ENCODE results near the gene DISC1. TPM values are rescaled to one million over a fixed set of nuclear protein-coding genes. Genes with fewer than 3 reads are reported as not detected.

The DISC1 gene
- total and polyA plus RNA-seq, 2 of the 13 experiments (the other 11 are each of a cell fraction or from before 2014, with no cell fraction given) = 4.2 to 4.6 TPM

- TF ChIP-seq, protein P1, sequence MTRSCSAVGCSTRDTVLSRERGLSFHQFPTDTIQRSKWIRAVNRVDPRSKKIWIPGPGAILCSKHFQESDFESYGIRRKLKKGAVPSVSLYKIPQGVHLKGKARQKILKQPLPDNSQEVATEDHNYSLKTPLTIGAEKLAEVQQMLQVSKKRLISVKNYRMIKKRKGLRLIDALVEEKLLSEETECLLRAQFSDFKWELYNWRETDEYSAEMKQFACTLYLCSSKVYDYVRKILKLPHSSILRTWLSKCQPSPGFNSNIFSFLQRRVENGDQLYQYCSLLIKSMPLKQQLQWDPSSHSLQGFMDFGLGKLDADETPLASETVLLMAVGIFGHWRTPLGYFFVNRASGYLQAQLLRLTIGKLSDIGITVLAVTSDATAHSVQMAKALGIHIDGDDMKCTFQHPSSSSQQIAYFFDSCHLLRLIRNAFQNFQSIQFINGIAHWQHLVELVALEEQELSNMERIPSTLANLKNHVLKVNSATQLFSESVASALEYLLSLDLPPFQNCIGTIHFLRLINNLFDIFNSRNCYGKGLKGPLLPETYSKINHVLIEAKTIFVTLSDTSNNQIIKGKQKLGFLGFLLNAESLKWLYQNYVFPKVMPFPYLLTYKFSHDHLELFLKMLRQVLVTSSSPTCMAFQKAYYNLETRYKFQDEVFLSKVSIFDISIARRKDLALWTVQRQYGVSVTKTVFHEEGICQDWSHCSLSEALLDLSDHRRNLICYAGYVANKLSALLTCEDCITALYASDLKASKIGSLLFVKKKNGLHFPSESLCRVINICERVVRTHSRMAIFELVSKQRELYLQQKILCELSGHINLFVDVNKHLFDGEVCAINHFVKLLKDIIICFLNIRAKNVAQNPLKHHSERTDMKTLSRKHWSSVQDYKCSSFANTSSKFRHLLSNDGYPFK (CRISPR knock-in tag; IDR thresholded peaks at IDR 0.05; ENCODE audit: borderline replicate concordance) = no peak
- TF ChIP-seq GATA4 (IDR thresholded peaks at IDR 0.05; ENCODE audit: borderline replicate concordance, low read depth) (no peak), DBP (CRISPR knock-in tag; IDR thresholded peaks at IDR 0.05; ENCODE audit: not compliant biosample characterization) (no peak)
These were observed 418.8 kb downstream of the DISC1 start (continued) for GRCh38 chr1:232045139-232045994.

DNA sequence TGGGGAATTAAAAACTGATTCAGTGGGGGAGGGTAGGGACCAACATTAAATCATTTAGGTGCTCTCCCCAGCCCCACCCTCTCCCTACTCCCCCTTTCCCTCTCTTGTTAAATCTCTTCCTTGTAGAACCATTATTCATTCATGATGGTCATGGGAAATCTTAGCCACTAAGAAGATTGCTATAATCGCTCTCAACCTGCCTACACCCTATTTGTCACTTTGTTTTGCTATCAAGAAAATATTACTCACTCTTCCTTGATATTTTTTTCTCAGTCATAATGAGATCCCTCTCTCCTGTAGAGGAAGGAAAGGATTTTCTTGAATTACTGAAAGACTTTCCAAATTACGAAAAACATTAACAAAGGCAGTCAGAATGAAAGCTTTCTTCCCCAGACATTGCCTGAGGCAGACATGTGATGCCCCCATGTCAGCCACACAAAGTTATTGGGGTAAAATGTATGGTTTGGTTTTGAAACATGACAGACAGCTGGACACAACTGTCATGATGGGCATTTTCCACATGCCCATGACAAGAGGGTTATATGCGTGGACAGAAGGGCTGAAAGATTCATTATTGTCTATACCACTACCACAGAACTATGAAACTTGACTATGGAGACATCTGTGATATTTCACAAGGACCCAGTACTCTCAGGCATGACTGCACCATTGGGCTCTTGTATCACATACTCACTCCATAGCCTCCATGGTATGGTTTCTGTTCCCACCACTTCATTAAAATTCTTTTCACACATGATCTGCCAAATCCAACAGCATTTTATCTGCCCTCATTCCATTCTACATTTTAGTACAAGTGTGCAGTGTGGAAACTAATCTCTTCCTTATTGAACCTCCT lies 420.1 kb downstream of the DISC1 start:
- Histone ChIP-seq H3K79me2 (ENCODE audit: insufficient read depth, low read length) (no peaks in the 10 kb centered on the region), H3K9ac (ENCODE audit: insufficient read depth, low read depth, low read length) (no peak overlapping the region), H3K27ac (ENCODE audit: extremely low read length, insufficient read depth, low read length) (no peak overlapping the region), H3K4me2 (ENCODE audit: low read depth, low read length) (no peak overlapping the region), H3K4me3 (replicated peaks in 1 of 3; ENCODE audit: insufficient read depth in 1 of 3, low read depth in 2 of 3, low read length in 3 of 3) (no peak overlapping the region), H3K36me3 (replicated peaks in 1 of 2; ENCODE audit: control insufficient read depth in 1 of 2, insufficient read depth in 2 of 2, low read length in 2 of 2) (no peaks in the 10 kb centered on the region), H3K27me3 (ENCODE audit: control insufficient read depth in 1 of 2, insufficient read depth in 2 of 2, low read length in 2 of 2) (no peaks in the 10 kb centered on the region; a peak in 1 of 5 replicates), H2AFZ (ENCODE audit: low read length) (no peak overlapping the region), H3K4me1 (ENCODE audit: insufficient read depth, low read length) (no peaks in the 10 kb centered on the region), H3K9me3 (ENCODE audit: low read length) (no peaks in the 10 kb centered on the region), H4K20me1 (ENCODE audit: insufficient read depth, low read length) (no peaks in the 10 kb centered on the region)
- in situ Hi-C loops (cut with HindIII; ENCODE audit: extremely low pct_ligation_motif_present, low pct_unique_long_range_greater_than_20kb) (no loop called here), intact Hi-C loops (cut with micrococcal nuclease; ENCODE audit: unreplicated experiment) (no loop called here)
- ChIA-PET POLR2A (no interaction called here), CTCF (ENCODE audit: low intra/inter-chr PET ratio, low total read pairs) (no interaction called here)
- ATAC-seq (no peak), DNase-seq (ENCODE audit: low spot score) (no peak), FAIRE-seq (no peak)
- no TSS peak for BruUV-seq (replicated peaks)
- 26% methylated on average over 3 of the region's 3 CpGs for WGBS (ENCODE audit: low lambda C conversion rate)
- TF ChIP-seq, protein P2, sequence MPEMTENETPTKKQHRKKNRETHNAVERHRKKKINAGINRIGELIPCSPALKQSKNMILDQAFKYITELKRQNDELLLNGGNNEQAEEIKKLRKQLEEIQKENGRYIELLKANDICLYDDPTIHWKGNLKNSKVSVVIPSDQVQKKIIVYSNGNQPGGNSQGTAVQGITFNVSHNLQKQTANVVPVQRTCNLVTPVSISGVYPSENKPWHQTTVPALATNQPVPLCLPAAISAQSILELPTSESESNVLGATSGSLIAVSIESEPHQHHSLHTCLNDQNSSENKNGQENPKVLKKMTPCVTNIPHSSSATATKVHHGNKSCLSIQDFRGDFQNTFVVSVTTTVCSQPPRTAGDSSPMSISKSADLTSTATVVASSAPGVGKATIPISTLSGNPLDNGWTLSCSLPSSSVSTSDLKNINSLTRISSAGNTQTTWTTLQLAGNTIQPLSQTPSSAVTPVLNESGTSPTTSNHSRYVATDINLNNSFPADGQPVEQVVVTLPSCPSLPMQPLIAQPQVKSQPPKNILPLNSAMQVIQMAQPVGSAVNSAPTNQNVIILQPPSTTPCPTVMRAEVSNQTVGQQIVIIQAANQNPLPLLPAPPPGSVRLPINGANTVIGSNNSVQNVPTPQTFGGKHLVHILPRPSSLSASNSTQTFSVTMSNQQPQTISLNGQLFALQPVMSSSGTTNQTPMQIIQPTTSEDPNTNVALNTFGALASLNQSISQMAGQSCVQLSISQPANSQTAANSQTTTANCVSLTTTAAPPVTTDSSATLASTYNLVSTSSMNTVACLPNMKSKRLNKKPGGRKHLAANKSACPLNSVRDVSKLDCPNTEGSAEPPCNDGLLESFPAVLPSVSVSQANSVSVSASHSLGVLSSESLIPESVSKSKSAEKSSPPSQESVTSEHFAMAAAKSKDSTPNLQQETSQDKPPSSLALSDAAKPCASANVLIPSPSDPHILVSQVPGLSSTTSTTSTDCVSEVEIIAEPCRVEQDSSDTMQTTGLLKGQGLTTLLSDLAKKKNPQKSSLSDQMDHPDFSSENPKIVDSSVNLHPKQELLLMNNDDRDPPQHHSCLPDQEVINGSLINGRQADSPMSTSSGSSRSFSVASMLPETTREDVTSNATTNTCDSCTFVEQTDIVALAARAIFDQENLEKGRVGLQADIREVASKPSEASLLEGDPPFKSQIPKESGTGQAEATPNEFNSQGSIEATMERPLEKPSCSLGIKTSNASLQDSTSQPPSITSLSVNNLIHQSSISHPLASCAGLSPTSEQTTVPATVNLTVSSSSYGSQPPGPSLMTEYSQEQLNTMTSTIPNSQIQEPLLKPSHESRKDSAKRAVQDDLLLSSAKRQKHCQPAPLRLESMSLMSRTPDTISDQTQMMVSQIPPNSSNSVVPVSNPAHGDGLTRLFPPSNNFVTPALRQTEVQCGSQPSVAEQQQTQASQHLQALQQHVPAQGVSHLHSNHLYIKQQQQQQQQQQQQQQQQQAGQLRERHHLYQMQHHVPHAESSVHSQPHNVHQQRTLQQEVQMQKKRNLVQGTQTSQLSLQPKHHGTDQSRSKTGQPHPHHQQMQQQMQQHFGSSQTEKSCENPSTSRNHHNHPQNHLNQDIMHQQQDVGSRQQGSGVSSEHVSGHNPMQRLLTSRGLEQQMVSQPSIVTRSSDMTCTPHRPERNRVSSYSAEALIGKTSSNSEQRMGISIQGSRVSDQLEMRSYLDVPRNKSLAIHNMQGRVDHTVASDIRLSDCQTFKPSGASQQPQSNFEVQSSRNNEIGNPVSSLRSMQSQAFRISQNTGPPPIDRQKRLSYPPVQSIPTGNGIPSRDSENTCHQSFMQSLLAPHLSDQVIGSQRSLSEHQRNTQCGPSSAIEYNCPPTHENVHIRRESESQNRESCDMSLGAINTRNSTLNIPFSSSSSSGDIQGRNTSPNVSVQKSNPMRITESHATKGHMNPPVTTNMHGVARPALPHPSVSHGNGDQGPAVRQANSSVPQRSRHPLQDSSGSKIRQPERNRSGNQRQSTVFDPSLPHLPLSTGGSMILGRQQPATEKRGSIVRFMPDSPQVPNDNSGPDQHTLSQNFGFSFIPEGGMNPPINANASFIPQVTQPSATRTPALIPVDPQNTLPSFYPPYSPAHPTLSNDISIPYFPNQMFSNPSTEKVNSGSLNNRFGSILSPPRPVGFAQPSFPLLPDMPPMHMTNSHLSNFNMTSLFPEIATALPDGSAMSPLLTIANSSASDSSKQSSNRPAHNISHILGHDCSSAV (CRISPR knock-in tag; IDR thresholded peaks at IDR 0.05; ENCODE audit: borderline replicate concordance) = no peak
- TF ChIP-seq ZFX (CRISPR knock-in tag; IDR thresholded peaks at IDR 0.05; ENCODE audit: low read depth) (no peak), HES4 (CRISPR knock-in tag; IDR thresholded peaks at IDR 0.05; ENCODE audit: borderline replicate concordance) (no peak), SALL1 (CRISPR knock-in tag; IDR thresholded peaks at IDR 0.05) (no peak)
